Measurements from ENCODE around the gene NPPB. TPM values are rescaled to one million over a fixed set of nuclear protein-coding genes. Genes with fewer than 3 reads are reported as not detected.

NPPB gene
- not detected in 2 replicates for total RNA-seq

GRCh38 chr1:11858613-11858967 is at the start of gene NPPB:
Gene NPPB, minus strand, starts transcription at chr1:11858945. Its CDS starts 112 bp downstream, at chr1:11858833.

GRCh38 chr1:11847667-11848372 is 10.9 kb downstream of the NPPB start, which contains the start of gene NPPA:
Gene NPPA, minus strand, starts transcription at chr1:11847783. Its CDS starts 99 bp downstream, at chr1:11847684.

Small RNA genes lying within 50 kb of the gene (small RNA-seq; reads per million reads assigned to genes)
- gene RF02156 (not detected), gene RF02157 (not detected), gene RF02158 (not detected)

Other genes starting within 250 kb of the NPPB start
- gene FBXO2, start 204.5 kb downstream of the NPPB start, total RNA-seq: under 0.01 TPM in 1 of 2 replicates, not detected in the other
- 8.0 and 8.1 TPM in 2 replicates for gene FBXO44, start 204.1 kb downstream of the NPPB start, total RNA-seq
- 2.2 and 2.9 TPM in 2 replicates for gene FBXO6, start 194.7 kb downstream of the NPPB start, total RNA-seq
- 36.6 and 41.2 TPM in 2 replicates for gene MAD2L2, start 177.8 kb downstream of the NPPB start, total RNA-seq
- under 0.01 TPM in 2 replicates for gene DRAXIN, start 167.2 kb downstream of the NPPB start, total RNA-seq
- 34.2 and 45.6 TPM in 2 replicates for gene AGTRAP, start 122.8 kb downstream of the NPPB start, total RNA-seq
- not detected in 2 replicates for gene C1orf167, start 96.8 kb downstream of the NPPB start, total RNA-seq
- gene MTHFR, start 53.0 kb downstream of the NPPB start, total RNA-seq: 26.6 and 32.0 TPM in 2 replicates
- 15.1 and 23.7 TPM in 2 replicates for gene CLCN6, start 52.8 kb downstream of the NPPB start, total RNA-seq
- not detected in 2 replicates for gene NPPA, start 11.2 kb downstream of the NPPB start, total RNA-seq
- gene KIAA2013, start 67.5 kb upstream of the NPPB start, total RNA-seq: 49.6 and 58.6 TPM in 2 replicates
- gene PLOD1, start 75.8 kb upstream of the NPPB start, total RNA-seq: 221 and 251 TPM in 2 replicates
- 47.4 and 61.6 TPM in 2 replicates for gene MFN2, start 121.5 kb upstream of the NPPB start, total RNA-seq
- 23.1 and 24.4 TPM in 2 replicates for gene MIIP, start 160.6 kb upstream of the NPPB start, total RNA-seq
- gene TNFRSF8, start 204.4 kb upstream of the NPPB start, total RNA-seq: under 0.01 TPM in 1 of 2 replicates, not detected in the other

All from subcutaneous preadipocyte (primary cell).